HUES6 (cell line): ENCODE data around the gene ASCC1.

Experiments used
- H3K27ac ChIP-seq: 2 replicates; pipeline ENCODE4 v1.7.0; 2013; ENCODE audit warnings: low read depth, mild to moderate bottlenecking, low read length, inconsistent platforms
- H3K27me3 ChIP-seq: 2 replicates; pipeline ENCODE4 v1.6.1; 2013; ENCODE audit warnings: low read length; ENCODE audit not compliant: control insufficient read depth, insufficient read depth
- H3K36me3 ChIP-seq: 2 replicates; pipeline ENCODE4 v1.6.1; 2013; ENCODE audit warnings: low read length; ENCODE audit not compliant: control insufficient read depth, insufficient read depth
- H3K4me1 ChIP-seq: 2 replicates; pipeline ENCODE4 v1.6.1; 2013; ENCODE audit warnings: low read length; ENCODE audit not compliant: control insufficient read depth, insufficient read depth
- H3K4me3 ChIP-seq: 2 replicates; pipeline ENCODE4 v1.5.1; 2013; ENCODE audit warnings: low read depth, low read length
- H3K9ac ChIP-seq: one replicate; pipeline ENCODE4 v1.6.1; 2013; ENCODE audit warnings: mild to moderate bottlenecking, low read length
- H3K9me3 ChIP-seq: 2 replicates; pipeline ENCODE4 v1.6.1; 2013; ENCODE audit warnings: low read depth, low read length; ENCODE audit not compliant: control insufficient read depth, insufficient read depth

ASCC1 gene

DNA sequence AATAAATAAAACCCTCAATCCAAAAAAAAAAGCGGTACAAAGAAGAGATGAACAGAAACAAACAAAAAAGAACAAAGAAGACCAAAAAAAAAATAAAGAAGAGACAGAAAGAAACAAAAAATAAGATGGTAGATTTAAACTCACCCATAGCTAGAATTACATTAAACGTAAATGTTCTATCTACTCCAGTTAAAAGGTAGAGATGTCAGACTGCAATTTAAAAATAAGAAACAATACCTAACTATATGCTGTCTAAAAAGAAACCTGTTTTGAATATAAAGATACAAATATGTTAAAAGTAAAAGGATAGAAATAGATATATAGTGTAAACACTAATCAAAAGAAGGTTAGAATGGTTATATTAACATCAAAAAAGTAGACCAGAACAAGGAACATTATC, 31.9 kb downstream of the ASCC1 start:
- no peak overlapping the region for H3K27ac ChIP-seq
- H3K27me3 ChIP-seq: no peaks in the 10 kb centered on the region
- H3K9ac ChIP-seq: no peak overlapping the region
- no peaks in the 10 kb centered on the region for H3K4me1 ChIP-seq
- H3K4me3 ChIP-seq: no peak overlapping the region
- peaks cover 22% of the 10 kb centered on the region for H3K36me3 ChIP-seq
- H3K9me3 ChIP-seq: peaks cover 9% of the 10 kb centered on the region

DNA sequence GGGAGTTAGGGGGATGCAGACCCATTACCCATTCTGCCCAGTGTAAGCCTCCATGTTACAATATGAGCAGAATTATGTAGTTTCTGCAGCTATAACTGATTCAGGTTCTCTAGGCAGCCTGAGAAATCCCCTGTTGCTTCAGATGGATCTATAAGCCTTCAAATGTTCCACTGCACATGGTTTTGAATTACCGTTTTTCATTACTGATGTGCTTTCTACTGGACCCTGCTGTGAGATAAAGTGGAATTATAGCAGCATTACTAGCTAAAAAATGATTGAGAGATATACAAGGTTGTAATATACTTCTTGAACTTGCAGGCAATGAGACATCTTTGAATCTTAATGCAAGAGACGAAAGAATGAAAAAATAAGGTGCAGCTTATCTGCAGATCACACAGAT, 38.6 kb downstream of the ASCC1 start:
- Histone ChIP-seq H3K27me3 (no peaks in the 10 kb centered on the region), H3K36me3 (peaks cover 9% of the 10 kb centered on the region), H3K9ac (no peak overlapping the region), H3K4me1 (0 out of 2 replicates have a peak, but pooled peaks cover 4% of the 10 kb centered on the region), H3K27ac (no peak overlapping the region), H3K4me3 (no peak overlapping the region), H3K9me3 (no peaks in the 10 kb centered on the region)

DNA sequence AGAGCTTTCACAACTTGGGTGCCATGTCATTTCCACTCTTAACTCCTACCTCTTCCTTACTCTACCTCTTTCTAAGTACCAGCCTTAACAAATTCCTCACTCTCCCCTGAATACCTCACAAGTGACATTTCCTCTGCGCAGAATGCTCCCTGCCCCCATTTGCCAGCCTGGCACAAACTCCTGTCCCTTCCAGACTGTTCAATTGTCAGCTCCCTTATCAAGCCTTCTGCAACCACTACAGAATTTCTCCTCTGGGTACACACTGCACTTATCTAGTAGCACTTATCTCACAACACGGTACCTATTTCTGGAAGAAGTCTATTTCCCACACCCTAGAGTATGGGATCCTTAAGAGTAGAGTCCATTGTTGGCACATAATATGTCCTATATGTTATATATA, 39.4 kb downstream of the ASCC1 start:
- Histone ChIP-seq H3K27ac (no peak overlapping the region), H3K4me1 (0 out of 2 replicates have a peak, but pooled peaks cover 4% of the 10 kb centered on the region), H3K9ac (no peak overlapping the region), H3K4me3 (no peak overlapping the region), H3K36me3 (peaks cover 5% of the 10 kb centered on the region; the same call in 1 of the 2 replicates), H3K27me3 (no peaks in the 10 kb centered on the region), H3K9me3 (no peaks in the 10 kb centered on the region)

DNA sequence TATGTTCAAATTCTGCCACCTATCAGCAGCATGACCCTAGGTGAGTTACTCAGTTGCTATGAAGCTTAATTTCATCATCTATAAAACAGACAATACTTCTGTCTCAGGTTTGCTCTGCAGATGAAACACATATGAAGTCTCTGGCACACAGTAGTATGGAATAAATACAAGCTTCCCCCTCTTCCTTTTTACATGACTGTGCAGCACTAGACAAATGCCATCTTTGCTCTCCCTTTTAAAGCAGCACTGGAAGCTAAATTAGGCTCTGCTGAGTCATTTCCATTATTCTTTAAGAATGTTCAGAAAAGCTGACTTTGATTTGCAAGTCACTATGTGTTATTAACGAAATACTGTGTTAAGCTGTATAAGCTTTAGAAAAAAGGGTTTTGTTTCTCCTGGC, 40.9 kb downstream of the ASCC1 start:
- no peaks in the 10 kb centered on the region for H3K9me3 ChIP-seq
- no peaks in the 10 kb centered on the region for H3K27me3 ChIP-seq
- H3K4me3 ChIP-seq: no peak overlapping the region
- 0 out of 2 replicates have a peak, but pooled peaks cover 4% of the 10 kb centered on the region for H3K4me1 ChIP-seq
- H3K36me3 ChIP-seq: 0 out of 2 replicates have a peak, but pooled peaks cover 5% of the 10 kb centered on the region
- H3K9ac ChIP-seq: no peak overlapping the region
- H3K27ac ChIP-seq: no peak overlapping the region

DNA sequence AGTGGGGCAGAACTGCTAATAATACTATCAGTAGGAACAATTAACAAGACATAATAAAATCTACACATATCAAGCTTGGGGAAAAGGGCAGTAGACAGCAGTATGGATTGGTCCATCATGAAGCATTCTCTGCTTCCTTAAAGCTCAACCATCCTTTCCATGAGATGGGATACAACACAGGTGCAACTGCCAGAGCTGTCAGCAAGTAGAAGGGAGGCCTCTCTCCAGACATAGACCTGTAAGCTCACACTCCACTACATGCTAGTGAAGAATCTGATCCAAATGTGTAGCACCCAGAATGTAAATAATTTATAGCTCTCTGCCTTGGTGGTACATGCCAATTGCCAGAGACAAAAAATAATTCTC, 41.8 kb downstream of the ASCC1 start:
- H3K9ac ChIP-seq: no peak overlapping the region
- no peak overlapping the region for H3K27ac ChIP-seq
- H3K36me3 ChIP-seq: 0 out of 2 replicates have a peak, but pooled peaks cover 5% of the 10 kb centered on the region
- H3K9me3 ChIP-seq: no peaks in the 10 kb centered on the region
- no peak overlapping the region for H3K4me3 ChIP-seq
- H3K4me1 ChIP-seq: 0 out of 2 replicates have a peak, but pooled peaks cover 4% of the 10 kb centered on the region
- H3K27me3 ChIP-seq: no peaks in the 10 kb centered on the region

DNA sequence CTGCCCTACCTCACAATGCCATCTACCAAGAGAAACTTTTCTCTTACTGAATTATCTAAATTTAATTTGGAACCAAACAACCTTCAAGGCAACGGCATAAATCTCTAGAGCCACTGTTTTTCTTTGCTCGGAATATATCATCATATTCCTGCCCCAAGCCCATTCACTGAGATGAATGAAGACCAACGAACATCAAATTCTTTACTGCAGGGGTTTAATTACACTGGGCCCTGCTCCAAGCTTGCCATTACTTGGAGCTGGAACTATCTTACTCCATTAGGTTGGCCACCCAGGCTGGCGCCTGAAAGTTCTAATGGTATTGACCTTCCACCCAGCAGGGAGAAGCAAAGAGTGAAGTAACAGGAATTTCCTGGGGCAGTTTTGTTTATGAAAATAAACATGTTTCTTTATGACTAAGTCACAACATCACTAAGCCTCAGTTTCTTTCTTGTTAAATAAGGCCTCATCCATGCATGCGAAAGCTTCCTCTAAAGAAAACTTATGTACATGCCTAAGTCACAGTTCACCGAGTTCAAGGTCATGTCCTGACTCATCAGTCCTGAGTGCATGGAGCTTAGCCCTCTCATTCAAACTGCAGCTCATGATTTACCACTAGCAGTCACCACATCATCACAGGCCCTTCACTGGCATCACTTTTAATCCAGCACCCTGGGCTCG, 42.3 kb downstream of the ASCC1 start:
- Histone ChIP-seq H3K9ac (no peak overlapping the region), H3K9me3 (no peaks in the 10 kb centered on the region), H3K4me3 (no peak overlapping the region), H3K27ac (no peak overlapping the region), H3K4me1 (0 out of 2 replicates have a peak, but pooled peaks cover 4% of the 10 kb centered on the region), H3K36me3 (no peaks in the 10 kb centered on the region), H3K27me3 (no peaks in the 10 kb centered on the region)

- Histone ChIP-seq H3K9me3 (no peaks in the 10 kb centered on the region), H3K27me3 (no peaks in the 10 kb centered on the region), H3K9ac (no peak overlapping the region), H3K4me3 (no peak overlapping the region), H3K36me3 (no peaks in the 10 kb centered on the region), H3K27ac (no peak overlapping the region), H3K4me1 (0 out of 2 replicates have a peak, but pooled peaks cover 4% of the 10 kb centered on the region)
Measured at GRCh38 chr10:72173262-72173618, 42.8 kb downstream of the ASCC1 start.

DNA sequence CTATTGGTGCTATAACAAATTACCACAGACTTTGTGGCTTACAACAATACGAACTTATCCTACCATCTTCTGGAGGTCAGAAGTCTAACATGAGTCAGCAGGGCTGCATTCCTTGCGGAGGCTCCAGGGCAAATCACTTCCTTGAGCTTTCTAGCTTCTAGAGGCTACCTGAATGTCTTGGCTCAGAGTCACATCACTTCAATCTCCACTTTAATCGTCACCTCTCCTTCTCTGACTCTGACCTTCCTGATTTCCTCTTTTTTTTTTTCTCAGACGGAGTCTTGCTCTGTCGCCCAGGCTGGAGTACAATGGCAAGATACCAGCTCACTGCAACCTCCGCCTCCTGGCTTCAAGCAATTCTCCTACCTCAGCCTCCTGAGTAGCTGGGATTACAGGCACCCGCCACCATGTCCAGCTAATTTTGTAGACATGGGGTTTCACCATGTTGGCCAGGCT, 44.9 kb downstream of the ASCC1 start:
- Histone ChIP-seq H3K4me1 (0 out of 2 replicates have a peak, but pooled peaks cover 4% of the 10 kb centered on the region), H3K27me3 (no peaks in the 10 kb centered on the region), H3K4me3 (no peak overlapping the region), H3K9me3 (no peaks in the 10 kb centered on the region), H3K36me3 (no peaks in the 10 kb centered on the region), H3K27ac (no peak overlapping the region), H3K9ac (no peak overlapping the region)

DNA sequence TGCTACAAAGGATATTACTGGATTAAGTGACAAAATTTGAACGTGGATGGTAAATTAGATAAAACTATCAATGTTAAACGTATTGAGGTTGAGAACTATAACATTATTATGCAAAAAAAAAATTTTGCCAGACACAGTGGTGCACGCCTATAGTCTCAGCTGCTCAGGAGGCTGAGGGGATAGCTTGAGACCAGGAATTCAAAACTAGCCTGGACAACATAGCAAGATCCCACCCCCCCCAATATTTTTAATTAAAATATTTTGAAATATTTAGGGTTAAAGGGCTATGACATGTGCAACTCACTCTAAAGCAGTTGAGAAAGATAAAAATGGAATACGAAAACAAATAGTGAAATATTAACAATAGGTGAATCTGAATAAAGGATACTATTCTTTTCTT, 45.3 kb downstream of the ASCC1 start:
- no peaks in the 10 kb centered on the region for H3K27me3 ChIP-seq
- H3K4me3 ChIP-seq: no peak overlapping the region
- no peaks in the 10 kb centered on the region for H3K36me3 ChIP-seq
- 0 out of 2 replicates have a peak, but pooled peaks cover 4% of the 10 kb centered on the region for H3K4me1 ChIP-seq
- no peak overlapping the region for H3K9ac ChIP-seq
- H3K9me3 ChIP-seq: no peaks in the 10 kb centered on the region
- no peak overlapping the region for H3K27ac ChIP-seq

GRCh38 chr10:72170263-72170662, 45.8 kb downstream of the ASCC1 start:
- no peak overlapping the region for H3K4me3 ChIP-seq
- H3K9me3 ChIP-seq: no peaks in the 10 kb centered on the region
- no peaks in the 10 kb centered on the region for H3K36me3 ChIP-seq
- no peaks in the 10 kb centered on the region for H3K27me3 ChIP-seq
- H3K9ac ChIP-seq: no peak overlapping the region
- H3K27ac ChIP-seq: no peak overlapping the region
- 0 out of 2 replicates have a peak, but pooled peaks cover 4% of the 10 kb centered on the region for H3K4me1 ChIP-seq

DNA sequence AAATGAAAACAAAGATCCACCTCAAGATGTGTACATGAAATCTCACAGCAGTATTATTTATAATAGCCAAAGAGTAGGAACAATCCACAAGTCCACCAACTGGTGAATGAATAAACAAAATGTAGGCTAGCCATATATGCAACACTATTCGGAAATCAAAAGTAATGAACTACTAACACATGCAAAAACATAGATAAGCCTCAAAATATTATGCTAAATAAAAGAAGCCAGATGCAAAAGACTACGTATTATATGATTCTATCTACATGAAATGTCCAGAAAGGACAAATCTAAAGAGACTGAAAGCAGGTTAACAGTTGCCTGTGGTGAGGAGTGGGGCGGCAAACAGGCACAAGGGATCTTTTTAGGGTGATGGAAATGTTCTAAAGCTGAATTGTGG, 49.0 kb downstream of the ASCC1 start:
- H3K27ac ChIP-seq: no peak overlapping the region
- H3K9me3 ChIP-seq: no peaks in the 10 kb centered on the region
- H3K4me1 ChIP-seq: no peaks in the 10 kb centered on the region
- no peaks in the 10 kb centered on the region for H3K36me3 ChIP-seq
- H3K4me3 ChIP-seq: no peak overlapping the region
- no peak overlapping the region for H3K9ac ChIP-seq
- no peaks in the 10 kb centered on the region for H3K27me3 ChIP-seq
